MM.1S (cell line): ENCODE results near the gene ATP2A3.

Source experiments
- DNase-seq: peaks from one replicate; pipeline ENCODE4 v3.0.0-alpha.2; 2015
- H2AFZ ChIP-seq: fragments of 300-600 bp; sonication (generic); 2 replicates; pipeline ENCODE4 v1.6.0; 2016; ENCODE audit warnings: antibody characterized with exemption, low read length
- H3F3A ChIP-seq: fragments of 300-600 bp; sonication (generic); 2 replicates; pipeline ENCODE4 v1.6.1; 2016; ENCODE audit warnings: mild to moderate bottlenecking, antibody characterized with exemption, low read length, moderate library complexity, mixed read lengths; ENCODE audit not compliant: insufficient read depth
- H3K27ac ChIP-seq: fragments of 300-600 bp; sonication (generic); 2 replicates; pipeline ENCODE4 v1.5.1; 2016; ENCODE audit warnings: mild to moderate bottlenecking, low read length
- H3K27me3 ChIP-seq: fragments of 300-600 bp; sonication (generic); replicated peaks from 2 replicates; pipeline ENCODE4 v1.6.0; 2016; ENCODE audit warnings: low read length; ENCODE audit not compliant: insufficient read depth
- H3K36me3 ChIP-seq: fragments of 300-600 bp; sonication (generic); replicated peaks from 2 replicates; pipeline ENCODE4 v1.6.1; 2016; ENCODE audit warnings: mild to moderate bottlenecking, low read length, mixed read lengths; ENCODE audit not compliant: insufficient read depth
- H3K4me1 ChIP-seq: fragments of 300-600 bp; sonication (generic); 2 replicates; pipeline ENCODE4 v1.6.1; 2016; ENCODE audit warnings: low read length, mixed read lengths
- H3K4me2 ChIP-seq: fragments of 300-600 bp; sonication (generic); 2 replicates; pipeline ENCODE4 v1.6.0; 2016; ENCODE audit warnings: low read depth, low read length
- H3K4me3 ChIP-seq: fragments of 300-600 bp; sonication (generic); 2 replicates; pipeline ENCODE4 v1.5.1; 2016; ENCODE audit warnings: low read length, mixed read lengths
- H3K79me2 ChIP-seq: fragments of 300-600 bp; sonication (generic); 2 replicates; pipeline ENCODE4 v1.6.1; 2016; ENCODE audit warnings: mixed run types, low read length, mixed read lengths
- H3K9ac ChIP-seq: fragments of 300-600 bp; sonication (generic); 2 replicates; pipeline ENCODE4 v1.6.1; 2016; ENCODE audit warnings: low read length, mixed read lengths
- H3K9me2 ChIP-seq: fragments of 300-600 bp; sonication (generic); replicated peaks from 2 replicates; pipeline ENCODE4 v1.6.1; 2016; ENCODE audit warnings: mild to moderate bottlenecking, low read length, mixed read lengths; ENCODE audit not compliant: insufficient read depth
- H3K9me3 ChIP-seq: fragments of 300-600 bp; sonication (generic); replicated peaks from 2 replicates; pipeline ENCODE4 v1.6.1; 2016; ENCODE audit warnings: mild to moderate bottlenecking, low read length, mixed read lengths; ENCODE audit not compliant: insufficient read depth
- H4K20me1 ChIP-seq: fragments of 300-600 bp; sonication (generic); 2 replicates; pipeline ENCODE4 v1.6.1; 2016; ENCODE audit warnings: mild to moderate bottlenecking, low read length, moderate library complexity, mixed read lengths; ENCODE audit not compliant: insufficient read depth
- EZH2 ChIP-seq: fragments of 300-600 bp; sonication (generic); optimal IDR thresholded peaks from 2 replicates; pipeline ENCODE3; 2017; ENCODE audit warnings: low read depth, mild to moderate bottlenecking, antibody characterized with exemption, low read length, mixed read lengths
- EZH2phosphoT487 ChIP-seq: fragments of 300-600 bp; sonication (generic); IDR thresholded peaks from 2 replicates; pipeline ENCODE4 v1.6.1; 2018; ENCODE audit warnings: antibody characterized with exemption, low read length
- TF ChIP-seq, protein P1 (sequence below): fragments of 300-600 bp; sonication (generic); IDR thresholded peaks from 2 replicates; pipeline ENCODE4 v1.5.1; 2016; ENCODE audit warnings: antibody characterized with exemption, low read length, mixed read lengths

The ATP2A3 gene

DNA sequence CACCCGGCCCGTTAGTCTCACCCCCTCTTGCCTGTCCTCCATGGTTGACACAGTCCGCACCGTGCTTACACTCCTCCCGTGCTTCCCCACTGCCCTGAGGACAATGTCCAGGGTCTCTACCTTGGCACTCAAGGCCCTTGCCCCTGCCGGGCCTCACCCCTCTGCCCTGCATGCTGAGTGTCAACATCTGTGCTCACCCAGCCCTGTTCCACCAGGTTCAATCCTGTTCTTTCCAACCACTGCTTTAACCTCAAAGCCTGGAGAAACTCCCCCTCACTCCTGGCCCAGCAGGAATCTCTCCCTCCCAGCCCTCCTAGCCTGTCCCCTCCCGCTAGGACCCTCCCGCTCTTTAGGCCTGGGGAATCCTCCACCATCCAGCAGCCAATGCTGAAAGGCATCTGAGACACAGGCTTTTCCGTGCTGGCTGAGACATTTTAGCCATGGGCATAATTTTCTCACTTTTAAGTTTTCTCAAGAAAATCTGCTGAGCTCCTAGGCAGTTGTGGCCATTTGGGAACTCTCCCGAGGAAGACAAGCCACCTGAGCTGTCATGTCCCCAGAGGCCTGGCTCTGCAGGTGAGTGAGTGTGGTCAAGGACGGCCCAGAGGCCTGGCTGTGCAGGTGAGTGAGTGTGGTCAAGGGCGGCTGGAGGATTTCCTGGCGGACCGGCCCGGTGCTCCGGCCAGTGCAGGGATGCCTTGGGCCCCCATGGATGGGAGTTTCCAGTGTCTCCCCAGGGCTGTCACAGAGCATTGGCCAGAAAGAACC, 37.2 kb downstream of the ATP2A3 start:
- no peaks in the 10 kb centered on the region for H3K9me3 ChIP-seq
- TF ChIP-seq EZH2 (no peak), EZH2phosphoT487 (no peak)
- TF ChIP-seq, protein P1, sequence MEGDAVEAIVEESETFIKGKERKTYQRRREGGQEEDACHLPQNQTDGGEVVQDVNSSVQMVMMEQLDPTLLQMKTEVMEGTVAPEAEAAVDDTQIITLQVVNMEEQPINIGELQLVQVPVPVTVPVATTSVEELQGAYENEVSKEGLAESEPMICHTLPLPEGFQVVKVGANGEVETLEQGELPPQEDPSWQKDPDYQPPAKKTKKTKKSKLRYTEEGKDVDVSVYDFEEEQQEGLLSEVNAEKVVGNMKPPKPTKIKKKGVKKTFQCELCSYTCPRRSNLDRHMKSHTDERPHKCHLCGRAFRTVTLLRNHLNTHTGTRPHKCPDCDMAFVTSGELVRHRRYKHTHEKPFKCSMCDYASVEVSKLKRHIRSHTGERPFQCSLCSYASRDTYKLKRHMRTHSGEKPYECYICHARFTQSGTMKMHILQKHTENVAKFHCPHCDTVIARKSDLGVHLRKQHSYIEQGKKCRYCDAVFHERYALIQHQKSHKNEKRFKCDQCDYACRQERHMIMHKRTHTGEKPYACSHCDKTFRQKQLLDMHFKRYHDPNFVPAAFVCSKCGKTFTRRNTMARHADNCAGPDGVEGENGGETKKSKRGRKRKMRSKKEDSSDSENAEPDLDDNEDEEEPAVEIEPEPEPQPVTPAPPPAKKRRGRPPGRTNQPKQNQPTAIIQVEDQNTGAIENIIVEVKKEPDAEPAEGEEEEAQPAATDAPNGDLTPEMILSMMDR, result no peak
- DNase-seq, result no peak
- H3K27me3 ChIP-seq, result no peaks in the 10 kb centered on the region
- H2AFZ ChIP-seq, result no peak overlapping the region
- H3K4me3 ChIP-seq, result no peak overlapping the region
- H3K4me1 ChIP-seq, result no peaks in the 10 kb centered on the region
- H3K4me2 ChIP-seq, result no peak overlapping the region
- no peaks in the 10 kb centered on the region; the same call in 1 of the 2 replicates for H3K36me3 ChIP-seq
- H4K20me1 ChIP-seq, result no peaks in the 10 kb centered on the region
- H3K9me2 ChIP-seq, result no peaks in the 10 kb centered on the region
- H3F3A ChIP-seq, result peaks cover 15% of the 10 kb centered on the region
- H3K9ac ChIP-seq, result no peak overlapping the region
- no peak overlapping the region for H3K27ac ChIP-seq
- H3K79me2 ChIP-seq, result no peaks in the 10 kb centered on the region

DNA sequence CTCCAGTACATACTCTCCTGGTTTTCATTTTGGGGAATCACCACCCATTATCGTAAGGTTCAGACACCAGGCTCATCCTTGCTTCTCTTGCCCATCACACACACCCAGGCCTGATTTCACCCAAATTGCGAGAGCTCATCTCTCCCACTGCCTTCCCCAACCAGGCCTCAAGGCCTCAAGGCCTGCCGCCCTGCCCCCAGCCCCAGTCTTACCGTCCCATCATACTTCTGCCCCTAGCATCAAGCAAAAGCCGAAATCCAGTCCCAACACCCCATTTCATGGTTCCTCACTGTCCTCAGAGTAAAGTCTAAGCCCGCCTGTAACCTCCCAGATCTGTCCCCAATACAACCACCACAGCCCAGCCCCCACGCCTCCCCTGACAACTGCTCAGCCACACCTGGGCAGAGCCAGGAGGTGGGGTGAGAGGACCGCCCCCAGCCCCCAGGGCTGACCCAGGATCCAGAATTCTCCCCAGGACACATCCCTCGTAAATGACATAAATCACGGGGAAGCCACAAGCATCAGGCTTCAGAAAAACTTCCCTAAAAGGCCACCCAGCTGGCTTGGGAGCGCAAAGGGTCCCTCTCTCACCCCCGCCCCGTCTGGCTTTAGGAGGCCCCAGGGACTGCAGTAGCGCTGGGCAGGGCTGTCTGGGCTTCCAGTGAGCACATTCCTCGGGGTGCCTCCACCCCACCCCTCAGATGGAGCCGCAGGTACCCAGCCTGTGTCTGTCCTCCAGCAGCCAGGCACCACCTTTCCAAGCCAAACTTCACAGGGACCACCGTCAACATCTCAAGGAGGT, 38.4 kb downstream of the ATP2A3 start:
- H3K4me1 ChIP-seq, result no peaks in the 10 kb centered on the region
- H3K9me2 ChIP-seq, result no peaks in the 10 kb centered on the region
- TF ChIP-seq, protein P1, result no peak
- TF ChIP-seq EZH2 (no peak), EZH2phosphoT487 (no peak)
- no peak overlapping the region for H3K4me3 ChIP-seq
- no peaks in the 10 kb centered on the region for H3K79me2 ChIP-seq
- H3K4me2 ChIP-seq, result no peak overlapping the region
- H3F3A ChIP-seq, result peaks cover 15% of the 10 kb centered on the region; the same call in 1 of the 2 replicates
- no peaks in the 10 kb centered on the region for H3K27me3 ChIP-seq
- H3K36me3 ChIP-seq, result no peaks in the 10 kb centered on the region; the same call in 1 of the 2 replicates
- no peak for DNase-seq
- no peak overlapping the region for H3K27ac ChIP-seq
- H3K9ac ChIP-seq, result no peak overlapping the region
- no peaks in the 10 kb centered on the region for H4K20me1 ChIP-seq
- no peak overlapping the region for H2AFZ ChIP-seq
- H3K9me3 ChIP-seq, result no peaks in the 10 kb centered on the region

DNA sequence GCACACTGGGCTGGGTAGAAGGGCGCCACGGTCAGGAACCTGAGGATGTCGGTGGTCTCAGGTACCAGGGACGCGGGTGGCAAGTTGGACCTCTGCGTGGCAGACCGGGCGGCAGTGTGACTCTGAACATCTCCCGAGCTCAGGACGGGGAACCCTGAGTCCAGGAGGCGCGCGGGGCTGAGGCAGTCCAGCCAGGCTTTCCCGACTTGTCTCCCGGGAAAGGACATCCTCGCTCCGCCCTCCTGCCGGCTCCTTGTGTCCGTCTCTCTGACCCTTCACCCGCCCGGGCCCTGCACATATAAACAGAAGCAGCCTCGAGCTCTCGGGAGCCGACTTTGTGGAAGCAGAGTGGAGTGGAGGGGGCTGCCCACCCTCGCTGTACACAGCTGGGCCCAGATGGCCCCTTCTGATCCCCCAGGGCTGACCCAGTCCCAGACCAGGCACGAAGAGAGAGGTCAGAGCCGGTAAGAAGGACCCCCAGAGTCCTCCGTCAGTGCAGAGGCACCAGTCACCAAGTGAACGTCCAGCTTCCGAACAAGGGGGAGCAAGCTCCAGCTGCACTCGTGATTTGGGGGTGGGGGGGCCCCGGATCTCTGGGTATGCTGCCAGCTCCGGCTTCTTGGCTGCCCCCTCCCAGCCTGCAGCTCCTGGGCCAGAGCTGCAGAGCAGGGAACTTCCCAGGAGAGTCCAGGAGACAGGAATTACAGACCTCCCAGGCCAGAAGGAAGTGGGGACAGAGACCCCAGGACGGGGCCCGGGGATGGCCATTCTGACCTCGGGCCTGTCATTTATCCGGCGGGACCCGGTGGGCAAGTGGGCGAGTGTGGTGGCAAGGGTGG, 39.5 kb downstream of the ATP2A3 start:
- Histone ChIP-seq H3K4me2 (no peak overlapping the region), H3K27me3 (no peaks in the 10 kb centered on the region), H3K36me3 (no peaks in the 10 kb centered on the region; the same call in 1 of the 2 replicates), H2AFZ (no peak overlapping the region), H3F3A (peaks cover 15% of the 10 kb centered on the region; the same call in 1 of the 2 replicates), H3K4me1 (no peaks in the 10 kb centered on the region), H3K9ac (no peak overlapping the region), H3K4me3 (no peak overlapping the region), H4K20me1 (no peaks in the 10 kb centered on the region), H3K27ac (no peak overlapping the region), H3K9me2 (no peaks in the 10 kb centered on the region), H3K9me3 (no peaks in the 10 kb centered on the region), H3K79me2 (no peaks in the 10 kb centered on the region)
- no peak for TF ChIP-seq EZH2phosphoT487
- TF ChIP-seq, protein P1, result no peak
- TF ChIP-seq EZH2, result no peak
- DNase-seq, result no peak
